ENCODE measurements around the gene GINS1.

GINS1 gene

DNA sequence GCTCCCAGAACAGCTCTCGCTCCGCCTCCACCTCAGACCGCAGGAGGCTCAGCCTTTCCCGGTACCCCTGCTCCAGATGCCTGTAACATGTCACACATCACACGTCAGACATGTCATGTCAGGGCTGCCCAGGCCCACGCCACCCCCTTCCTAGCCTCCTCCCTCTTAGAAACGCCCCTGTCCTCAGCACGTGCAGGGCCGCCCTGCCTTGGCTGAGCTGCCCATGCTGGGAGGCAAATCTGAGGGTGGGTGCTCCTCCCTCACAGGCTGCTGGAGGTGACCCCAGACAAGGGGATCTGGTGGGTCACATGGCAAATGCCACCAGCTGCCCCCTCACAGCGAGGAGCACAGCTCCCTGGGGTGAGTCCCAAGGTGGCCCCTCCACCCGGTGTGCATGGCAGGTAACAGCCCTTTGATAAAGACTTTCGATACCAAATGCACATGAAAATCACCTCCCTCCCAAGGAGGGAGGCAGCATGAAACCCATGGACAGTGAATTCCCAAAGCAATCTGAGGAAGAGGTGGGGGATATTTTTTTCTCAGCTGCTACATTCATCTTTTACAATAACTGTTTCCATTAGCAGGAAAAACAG is 84.1 kb downstream of the GINS1 start:
- no peak for DNase-seq (ENCODE audit: low read depth in 1 of 2, low spot score in 1 of 2)

DNA sequence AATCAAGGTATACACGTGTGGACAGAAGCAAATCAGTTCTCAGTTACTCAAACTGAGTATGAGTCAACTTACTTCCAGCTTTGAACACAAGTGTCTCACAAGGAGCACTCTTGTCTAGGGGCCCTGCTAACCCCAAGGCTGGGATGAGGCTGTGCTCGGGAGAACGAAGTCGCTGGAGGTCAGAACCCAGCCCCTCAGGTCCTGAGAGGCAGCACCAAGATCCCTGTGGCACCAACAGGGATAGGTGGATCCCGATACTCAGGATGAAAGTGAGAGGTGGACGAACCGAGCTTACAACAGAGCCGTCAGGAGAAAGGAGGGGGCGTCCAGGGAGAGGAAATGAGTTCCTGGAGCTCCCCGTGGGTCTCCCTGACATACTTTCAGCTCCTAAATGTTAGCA is 85.7 kb downstream of the GINS1 start:
- no peak for DNase-seq (ENCODE audit: low read depth in 1 of 2, low spot score in 1 of 2)

DNA sequence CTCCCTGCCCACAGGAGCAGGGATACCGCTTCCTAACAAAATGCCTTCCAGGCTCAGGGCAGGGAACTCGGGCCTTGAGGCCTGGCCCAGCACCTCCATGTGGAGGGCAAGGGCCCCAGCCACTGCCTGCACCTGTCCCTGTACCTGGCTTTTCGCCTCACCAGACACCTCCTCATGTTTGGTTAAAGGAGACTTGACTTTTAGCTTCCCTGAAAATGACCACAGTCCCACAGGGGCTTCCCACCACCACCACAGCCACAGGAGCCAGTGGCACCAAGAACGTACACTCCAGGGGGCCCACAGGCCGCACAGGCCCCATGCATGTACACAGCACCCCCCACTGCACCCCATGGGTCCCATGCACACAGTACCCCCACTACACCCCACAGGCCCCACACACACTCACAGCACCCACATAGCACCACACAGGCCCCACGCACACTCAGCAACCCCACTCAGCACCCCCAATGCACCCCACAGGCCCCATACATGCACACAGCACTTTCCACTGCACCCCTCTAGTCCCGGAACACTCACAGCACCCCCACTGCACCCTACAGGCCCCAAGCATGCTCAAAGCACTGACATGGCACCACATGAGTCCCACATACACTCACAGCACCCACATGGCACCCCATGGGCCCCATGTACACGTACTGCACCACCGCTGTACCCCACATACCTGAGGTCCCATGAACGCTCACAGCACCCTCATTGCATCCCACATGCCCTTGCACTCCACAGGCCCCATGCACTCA is 86.5 kb downstream of the GINS1 start:
- no peak for DNase-seq (ENCODE audit: low read depth in 1 of 2, low spot score in 1 of 2)

DNA sequence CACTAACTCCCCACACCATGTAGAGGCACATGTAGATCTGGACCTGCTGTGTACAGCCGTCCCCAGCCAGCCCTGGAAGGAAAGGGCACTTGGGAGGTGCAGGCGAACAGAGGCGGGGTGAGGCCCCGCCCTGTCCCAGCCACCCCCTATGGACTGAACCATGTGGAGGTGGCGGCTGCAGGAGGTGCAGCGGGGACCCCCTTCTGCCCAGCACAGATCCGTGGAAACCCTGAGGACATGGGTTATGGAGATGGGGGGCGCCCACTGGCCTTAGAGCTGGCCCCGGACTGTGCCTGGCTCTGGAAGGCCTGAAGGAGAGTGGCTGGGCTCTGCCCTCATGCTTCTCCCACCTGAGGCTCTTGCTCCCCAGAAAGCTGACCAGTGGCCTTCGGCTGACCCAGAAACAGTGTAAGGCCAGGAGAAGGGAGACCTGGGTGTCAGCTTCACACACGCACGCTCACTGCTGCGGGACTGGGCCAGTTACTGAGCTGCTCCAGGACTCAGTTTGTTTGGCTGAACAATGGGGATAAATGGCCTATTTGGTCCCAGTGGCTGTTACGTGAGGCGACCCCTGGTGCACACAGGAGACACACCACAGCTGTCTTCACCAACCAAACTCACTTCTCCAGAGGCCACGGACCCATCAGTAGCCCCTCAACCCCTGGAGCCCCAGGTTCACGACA is 87.2 kb downstream of the GINS1 start:
- no peak for DNase-seq (ENCODE audit: low read depth in 1 of 2, low spot score in 1 of 2)

DNA sequence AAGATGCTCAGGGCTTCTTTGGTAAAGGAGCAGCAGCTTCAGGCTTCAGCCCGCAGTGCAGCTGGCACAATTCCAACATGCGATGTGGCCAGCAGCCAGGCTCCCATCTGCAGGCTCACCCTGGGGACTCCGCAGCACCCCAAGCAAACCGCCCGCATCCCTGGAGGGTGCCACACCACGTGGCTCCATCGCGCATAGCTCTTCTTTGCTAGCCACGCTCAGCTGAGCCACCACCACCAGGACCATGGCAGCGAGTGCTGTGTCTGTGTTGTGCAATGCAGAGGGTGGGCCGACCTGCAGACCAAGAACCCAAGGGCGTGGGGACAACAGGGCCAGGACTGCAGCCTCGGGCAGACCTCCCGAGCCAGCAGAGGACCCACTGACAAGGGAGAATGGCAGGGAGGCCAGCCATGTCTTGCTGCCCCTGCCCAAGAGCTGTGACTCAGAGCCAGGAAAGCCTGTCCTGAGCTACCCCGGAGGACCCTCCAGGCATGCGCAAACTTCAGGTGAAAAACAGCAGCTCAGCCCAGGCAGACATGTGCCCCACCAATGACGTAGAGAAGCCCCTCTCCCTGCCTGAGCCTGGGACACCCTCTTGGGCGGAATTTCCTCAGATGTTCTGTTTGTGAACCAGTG is 87.8 kb downstream of the GINS1 start:
- DNase-seq (ENCODE audit: low read depth in 1 of 2, low spot score in 1 of 2), result no peak

DNA sequence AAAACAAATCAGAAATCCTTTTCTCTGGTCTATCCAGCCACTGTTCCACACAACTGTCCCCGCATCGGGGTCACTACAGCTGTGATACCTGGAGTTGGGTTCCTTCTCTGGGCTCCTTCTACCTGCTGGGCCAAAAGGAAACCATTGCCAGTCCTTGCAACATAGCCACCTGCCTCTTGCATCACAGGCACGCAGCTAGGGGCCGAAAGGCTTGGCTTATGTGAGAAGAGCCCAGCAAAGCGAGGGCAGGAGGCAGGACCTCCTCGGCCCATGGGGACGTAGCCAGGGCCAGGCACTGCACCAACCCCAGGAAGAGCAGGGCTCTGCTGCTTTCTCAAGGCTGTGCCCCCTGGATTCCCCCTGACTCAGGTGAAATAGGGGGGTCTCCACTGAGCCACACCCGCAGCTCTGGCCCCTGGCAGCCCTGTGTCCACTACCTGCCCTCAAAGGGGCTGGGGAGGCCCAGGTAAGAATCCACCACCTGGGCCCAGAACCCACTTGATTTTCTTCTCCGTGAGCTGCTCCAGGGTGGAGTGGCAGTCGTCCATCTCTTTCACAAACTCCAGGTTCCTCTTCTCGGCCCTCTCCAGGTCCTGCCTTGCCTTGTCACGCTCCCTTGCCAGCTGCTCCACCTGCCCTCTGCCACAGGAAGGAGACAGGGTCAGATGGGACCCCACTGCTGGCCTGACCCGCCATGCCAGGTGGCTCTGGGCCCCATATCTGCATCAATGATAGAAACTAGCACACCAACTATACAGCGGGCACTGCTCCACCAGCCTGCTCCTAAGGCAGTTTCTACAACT is 88.9 kb downstream of the GINS1 start:
- DNase-seq (ENCODE audit: low read depth in 1 of 2, low spot score in 1 of 2), result no peak

DNA sequence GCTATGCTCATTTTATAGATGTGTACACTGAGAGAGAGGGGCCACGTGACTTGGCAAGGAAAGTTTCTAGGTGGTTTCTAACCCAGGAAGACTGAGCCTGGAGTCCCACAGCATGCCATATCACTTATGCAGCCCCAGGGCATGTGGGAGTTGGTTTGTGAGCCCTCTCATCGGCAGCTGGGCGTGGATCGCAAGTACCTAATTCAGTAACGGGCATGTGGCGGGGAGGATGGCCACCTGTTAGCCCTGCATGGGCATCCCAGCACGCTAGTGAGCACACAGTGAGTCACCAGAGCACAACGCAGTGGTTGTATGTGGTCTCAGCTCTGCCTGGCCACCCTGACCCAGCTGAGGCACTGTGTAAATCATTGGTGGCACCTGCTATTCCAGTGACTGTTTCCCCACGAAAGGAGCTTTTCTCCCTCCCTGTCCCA is 89.5 kb downstream of the GINS1 start:
- DNase-seq (ENCODE audit: low read depth in 1 of 2, low spot score in 1 of 2), result no peak

DNA sequence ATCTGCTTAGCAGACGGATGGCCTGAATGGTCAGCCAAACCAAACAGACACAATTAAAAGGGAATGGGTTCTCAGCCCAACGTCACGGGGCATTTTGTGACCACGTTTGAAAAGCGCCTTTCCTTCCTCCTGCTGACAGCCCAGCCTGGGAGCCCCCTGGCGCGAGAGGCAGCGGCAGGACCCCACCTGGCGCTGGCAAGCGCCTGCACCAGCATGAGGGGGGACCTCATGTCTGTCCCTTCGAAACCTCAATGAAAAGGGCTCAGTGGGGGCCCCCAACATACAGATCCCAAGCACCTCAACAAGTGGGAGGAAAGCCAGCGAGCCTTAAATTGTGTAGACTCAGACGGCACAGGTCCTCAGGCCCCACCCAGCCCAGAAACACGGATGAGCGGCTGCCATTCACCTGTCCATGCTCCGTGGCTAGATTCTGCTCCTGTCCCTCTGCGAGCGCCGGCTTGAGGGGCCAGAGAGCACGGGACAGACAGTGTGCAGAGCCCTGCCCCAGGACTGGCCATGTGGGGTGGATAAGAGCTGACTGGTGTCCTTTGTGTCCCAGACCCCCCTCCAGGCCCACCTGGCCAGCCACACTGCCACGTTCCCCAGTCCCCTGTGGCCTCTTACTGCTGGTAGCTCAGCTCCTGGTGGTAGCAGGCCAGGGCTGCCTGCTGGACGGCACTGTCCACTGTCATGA is 90.3 kb downstream of the GINS1 start:
- no peak for DNase-seq (ENCODE audit: low read depth in 1 of 2, low spot score in 1 of 2)
